ENCODE results near the gene LGR4. TPM values are rescaled to one million over a fixed set of nuclear protein-coding genes. Genes with fewer than 3 reads are reported as not detected.

The LGR4 gene
- total and polyA plus RNA-seq, 9 of the 15 experiments (the other 6 are each of a cell fraction or from before 2014, with no cell fraction given): 0.94 to 10.1 (median 5.8) TPM

- no peak for TF ChIP-seq ZFP1 (CRISPR knock-in tag; IDR thresholded peaks at IDR 0.05)
- TF ChIP-seq MEF2A (IDR thresholded peaks at IDR 0.05; ENCODE audit: control insufficient read depth, low read depth, low read length): no peak
- no peak for TF ChIP-seq ZEB2 (IDR thresholded peaks at IDR 0.05)
- TF ChIP-seq ZNF830 (CRISPR knock-in tag; IDR thresholded peaks at IDR 0.05): no peak
- TF ChIP-seq GTF3C2 (IDR thresholded peaks at IDR 0.05; ENCODE audit: borderline replicate concordance, extremely low read depth, insufficient read length): no peak
- TF ChIP-seq ZNF511 (CRISPR knock-in tag; IDR thresholded peaks at IDR 0.05): peak; percentile 68; the same call in 1 of the 2 replicates
- no peak for TF ChIP-seq SMARCC2 (IDR thresholded peaks at IDR 0.05; ENCODE audit: low read depth)
- TF ChIP-seq ARID1B (IDR thresholded peaks at IDR 0.05): no peak; the same call in 1 of the 2 replicates
- no peak for TF ChIP-seq BDP1 (IDR thresholded peaks at IDR 0.05; ENCODE audit: insufficient read depth, insufficient read length)
- no peak for TF ChIP-seq KAT2B (IDR thresholded peaks at IDR 0.05; ENCODE audit: low read depth, low read length)
- TF ChIP-seq ZNF174 (CRISPR knock-in tag; IDR thresholded peaks at IDR 0.05): no peak
- TF ChIP-seq E2F5 (CRISPR knock-in tag; IDR thresholded peaks at IDR 0.05): peak; percentile 72; the same call in 1 of the 2 replicates
- TF ChIP-seq PYGO2 (tag; IDR thresholded peaks at IDR 0.05): no peak
- no peak for TF ChIP-seq ZNF146 (CRISPR knock-in tag; IDR thresholded peaks at IDR 0.05; ENCODE audit: unreplicated experiment)
- no peak for TF ChIP-seq GABPB2 (CRISPR knock-in tag; conservative IDR thresholded peaks at IDR 0.05)
- TF ChIP-seq ZNF384 (IDR thresholded peaks at IDR 0.05; ENCODE audit: low read depth, low read length): no peak
- no peak for TF ChIP-seq AFF1 (IDR thresholded peaks at IDR 0.05; ENCODE audit: low read depth in 1 of 2, partially characterized antibody in 2 of 2)
- no peak for TF ChIP-seq STAG1 (CRISPR knock-in tag; IDR thresholded peaks at IDR 0.05; ENCODE audit: borderline replicate concordance)
- no peak for TF ChIP-seq CCAR2 (IDR thresholded peaks at IDR 0.05; ENCODE audit: low read depth, low read length)
Observed at GRCh38 chr11:27362749-27363575, 109.6 kb downstream of the LGR4 start, which contains the start of gene CCDC34 (continued).
